ENCODE measurements around the gene GNA15. TPM values are rescaled to one million over a fixed set of nuclear protein-coding genes. Genes with fewer than 3 reads are reported as not detected.
"Not testable (repeated sequence)": the region's sequence is repeated elsewhere in the genome, so short reads cannot be mapped to it uniquely, and the experiment has no call there.

Gene GNA15, protein sequence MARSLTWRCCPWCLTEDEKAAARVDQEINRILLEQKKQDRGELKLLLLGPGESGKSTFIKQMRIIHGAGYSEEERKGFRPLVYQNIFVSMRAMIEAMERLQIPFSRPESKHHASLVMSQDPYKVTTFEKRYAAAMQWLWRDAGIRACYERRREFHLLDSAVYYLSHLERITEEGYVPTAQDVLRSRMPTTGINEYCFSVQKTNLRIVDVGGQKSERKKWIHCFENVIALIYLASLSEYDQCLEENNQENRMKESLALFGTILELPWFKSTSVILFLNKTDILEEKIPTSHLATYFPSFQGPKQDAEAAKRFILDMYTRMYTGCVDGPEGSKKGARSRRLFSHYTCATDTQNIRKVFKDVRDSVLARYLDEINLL
- total RNA-seq (2014; rRNA removed; shearing (Covaris generic)), result 0.19 and 0.26 TPM in 2 replicates

DNA sequence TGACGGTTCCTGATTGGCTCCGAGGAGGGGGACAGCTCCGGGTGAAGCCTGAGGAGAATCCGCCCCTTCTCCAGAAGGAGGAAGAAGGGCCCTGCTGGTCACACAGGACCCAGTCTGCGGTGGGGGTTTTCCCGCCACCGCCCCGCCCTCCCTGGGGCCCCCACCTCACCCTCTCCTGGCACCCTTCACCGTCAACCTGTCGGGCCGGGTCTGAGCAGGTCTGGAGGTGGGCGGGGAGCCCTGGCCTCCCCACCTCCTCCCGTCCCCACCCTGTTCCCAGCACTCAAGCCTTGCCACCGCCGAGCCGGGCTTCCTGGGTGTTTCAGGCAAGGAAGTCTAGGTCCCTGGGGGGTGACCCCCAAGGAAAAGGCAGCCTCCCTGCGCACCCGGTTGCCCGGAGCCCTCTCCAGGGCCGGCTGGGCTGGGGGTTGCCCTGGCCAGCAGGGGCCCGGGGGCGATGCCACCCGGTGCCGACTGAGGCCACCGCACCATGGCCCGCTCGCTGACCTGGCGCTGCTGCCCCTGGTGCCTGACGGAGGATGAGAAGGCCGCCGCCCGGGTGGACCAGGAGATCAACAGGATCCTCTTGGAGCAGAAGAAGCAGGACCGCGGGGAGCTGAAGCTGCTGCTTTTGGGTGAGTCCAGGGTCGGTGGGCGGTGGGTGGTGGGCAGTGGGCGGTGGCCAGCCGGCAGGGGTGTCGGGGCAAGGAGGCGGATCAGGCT lies at the start of gene GNA15:
TSS of gene GNA15 (plus strand) at position 73 of the 723 bp plus-strand sequence. CDS start at position 491, 418 bp downstream.
- no peak for DNase-seq (ENCODE audit: low spot score)

DNA sequence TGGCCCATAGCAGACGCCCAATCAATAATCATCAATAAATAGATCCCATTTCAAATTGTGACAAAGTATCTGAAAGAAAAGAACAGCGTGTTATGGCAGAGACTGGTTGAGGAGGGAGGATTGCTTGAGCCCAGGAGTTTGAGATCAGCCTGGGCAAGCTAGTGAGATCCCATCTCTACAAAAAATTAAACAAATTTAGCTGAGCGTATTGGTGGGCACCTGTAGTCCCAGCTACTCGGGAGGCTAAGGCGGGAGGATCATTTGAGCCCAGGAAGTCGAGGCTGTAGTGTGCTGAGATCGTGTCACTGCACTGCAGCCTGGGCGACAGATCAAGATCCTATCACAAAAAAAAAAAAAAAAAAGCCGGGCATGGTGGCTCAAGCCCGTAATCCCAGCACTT lies 48.1 kb upstream of the GNA15 start:
- DNase-seq (ENCODE audit: low spot score), result no peak

DNA sequence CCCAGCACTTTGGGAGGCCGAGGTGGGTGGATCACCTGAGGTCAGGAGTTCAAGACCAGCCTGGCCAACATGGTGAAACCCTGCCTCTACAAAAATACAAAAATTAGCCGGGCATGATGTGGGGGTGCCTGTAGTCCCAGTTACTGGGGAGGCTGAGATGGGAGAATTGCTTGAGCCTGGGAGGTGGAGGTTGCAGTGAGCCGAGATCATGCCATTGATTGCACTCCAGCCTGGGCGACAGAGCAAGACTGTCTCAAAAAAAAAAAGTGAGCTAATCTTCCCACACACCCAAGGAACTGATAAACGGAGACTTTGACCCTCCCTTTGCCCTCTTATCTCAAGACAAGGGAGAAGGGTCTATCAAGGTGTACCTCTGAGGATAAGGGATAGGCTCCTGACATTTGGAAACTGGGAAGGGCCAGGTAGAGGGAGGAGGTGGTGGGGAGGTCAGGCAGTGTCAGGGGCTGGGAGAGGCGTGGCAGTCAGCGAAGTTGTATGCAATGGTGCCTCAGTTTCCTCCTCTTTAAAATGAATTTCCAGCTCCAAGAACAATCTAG lies 46.5 kb upstream of the GNA15 start:
- DNase-seq (ENCODE audit: low spot score), result not testable (repeated sequence)

DNA sequence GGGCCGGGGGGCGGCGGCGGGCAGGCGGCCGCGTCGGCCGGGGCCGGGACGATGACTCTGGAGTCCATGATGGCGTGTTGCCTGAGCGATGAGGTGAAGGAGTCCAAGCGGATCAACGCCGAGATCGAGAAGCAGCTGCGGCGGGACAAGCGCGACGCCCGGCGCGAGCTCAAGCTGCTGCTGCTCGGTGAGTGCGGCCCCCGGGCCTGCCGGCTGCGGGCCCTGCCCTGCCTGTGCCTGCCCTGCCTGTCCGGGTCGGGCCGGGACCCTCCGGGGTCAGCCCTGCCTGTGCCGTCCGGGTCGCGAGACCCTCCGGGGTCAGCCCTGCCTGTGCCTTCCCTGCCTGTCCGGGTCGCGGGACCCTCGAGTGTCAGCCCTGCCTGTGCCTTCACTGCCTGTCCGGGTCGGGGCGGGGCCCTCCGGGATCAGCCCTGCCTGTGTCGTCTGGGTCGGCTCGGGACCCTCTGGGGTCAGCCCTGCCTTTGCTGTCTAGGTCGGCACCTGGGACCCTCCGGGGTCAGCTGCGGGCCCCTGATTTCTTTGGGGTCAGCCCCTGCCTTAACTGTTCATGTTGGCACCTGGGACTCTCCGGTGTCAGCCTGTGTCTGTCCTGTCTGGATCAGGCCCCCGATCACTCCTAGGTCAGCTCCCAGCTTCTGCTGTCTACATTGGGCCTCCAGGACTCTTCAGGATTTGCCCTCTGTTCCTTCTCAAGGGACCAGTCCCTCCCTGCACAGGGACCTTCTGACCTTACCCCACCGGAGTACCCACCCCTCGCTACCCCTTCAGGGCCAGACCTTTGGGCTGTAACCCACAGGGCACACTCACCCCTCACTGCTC lies 41.0 kb upstream of the GNA15 start:
- DNase-seq (ENCODE audit: low spot score), result no peak

DNA sequence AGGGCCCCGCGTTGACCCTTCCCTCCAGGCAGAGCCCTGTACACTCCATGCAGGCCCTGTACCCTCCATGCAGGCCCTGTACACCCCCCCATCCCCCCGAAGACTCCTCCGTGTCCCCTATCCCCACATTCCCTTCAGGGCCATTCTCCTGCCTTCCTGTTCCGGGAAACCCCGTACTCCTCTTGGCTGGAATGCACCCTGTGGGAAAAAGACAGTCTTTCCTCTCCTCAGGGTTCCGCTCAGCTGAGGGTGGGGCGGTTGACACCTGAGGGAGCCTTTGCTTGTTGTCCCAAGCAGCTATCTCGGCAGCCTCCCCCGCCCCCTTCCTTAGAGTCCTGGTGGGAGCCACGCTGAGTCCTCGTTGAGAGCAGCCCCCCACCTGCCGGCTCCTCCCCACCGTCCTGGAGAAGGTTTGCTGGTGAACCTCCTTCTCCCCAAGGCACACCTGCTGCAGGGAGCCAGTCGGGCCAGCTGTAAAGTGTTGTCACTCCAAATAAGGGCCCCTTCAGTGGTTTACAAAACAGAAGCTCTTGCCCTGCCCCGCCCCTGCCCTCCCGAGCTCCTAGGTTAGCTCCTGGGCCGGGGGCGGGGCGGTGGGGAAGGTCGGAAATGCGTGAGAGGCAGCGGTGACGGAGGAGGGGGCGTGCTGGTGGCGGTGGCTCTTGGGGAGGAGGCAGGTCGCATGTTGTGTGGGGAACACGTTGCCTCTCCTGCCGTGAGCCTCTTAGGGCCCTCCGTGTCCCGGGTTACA lies 40.2 kb upstream of the GNA15 start:
- DNase-seq (ENCODE audit: low spot score), result no peak

DNA sequence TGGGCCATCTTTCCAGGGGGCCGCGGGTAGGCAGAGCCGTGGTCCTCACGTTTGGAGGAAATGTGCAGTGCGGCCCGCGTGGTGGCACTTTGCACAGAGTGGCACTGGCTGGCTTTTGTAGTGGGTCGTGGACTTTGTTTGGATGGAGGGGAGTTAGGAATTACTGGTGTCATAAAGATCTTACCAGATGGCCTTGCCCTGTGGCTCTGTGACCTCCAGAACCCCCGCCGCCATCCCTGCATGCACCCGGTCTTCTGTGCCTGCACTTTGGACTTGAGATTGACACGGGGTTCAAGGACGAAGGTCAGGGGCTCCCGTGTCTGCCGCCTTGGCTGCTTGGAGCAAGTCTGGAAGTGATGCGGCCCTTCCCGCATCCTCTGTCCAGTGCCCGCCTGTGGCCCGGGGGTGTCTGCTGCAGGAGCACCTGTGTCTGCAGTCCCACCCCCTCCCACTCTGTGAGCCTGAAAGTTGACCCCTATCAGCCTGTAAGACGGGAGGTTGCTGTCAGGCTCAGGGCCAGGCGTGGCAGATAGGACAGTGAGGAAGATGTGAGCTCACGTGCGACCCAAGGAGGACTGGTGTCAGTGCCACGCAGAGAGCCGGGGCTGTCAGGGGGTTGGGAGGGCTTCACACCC lies 39.4 kb upstream of the GNA15 start:
- DNase-seq (ENCODE audit: low spot score), result no peak

DNA sequence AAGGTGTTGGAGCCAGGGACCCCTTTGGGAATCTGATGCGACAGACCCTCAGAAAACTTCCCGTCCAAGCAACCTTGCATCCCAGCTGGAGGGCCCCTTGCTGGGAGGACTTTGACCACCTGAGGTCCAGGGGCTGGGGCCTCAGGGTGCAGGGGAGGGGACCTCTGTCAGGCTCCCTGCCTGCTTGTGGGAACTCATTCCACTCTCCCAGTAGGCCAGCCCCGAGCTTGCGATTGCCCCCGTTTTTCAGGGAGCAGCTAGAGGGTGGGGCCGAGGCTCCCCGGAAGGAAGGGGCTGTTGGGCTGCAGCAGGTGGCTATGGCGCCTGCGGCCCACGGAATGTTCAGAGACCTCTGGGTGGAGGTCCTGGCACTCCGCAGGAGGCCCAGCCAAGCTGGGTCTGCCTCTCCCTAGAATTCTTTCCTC lies 38.9 kb upstream of the GNA15 start:
- DNase-seq (ENCODE audit: low spot score), result no peak

DNA sequence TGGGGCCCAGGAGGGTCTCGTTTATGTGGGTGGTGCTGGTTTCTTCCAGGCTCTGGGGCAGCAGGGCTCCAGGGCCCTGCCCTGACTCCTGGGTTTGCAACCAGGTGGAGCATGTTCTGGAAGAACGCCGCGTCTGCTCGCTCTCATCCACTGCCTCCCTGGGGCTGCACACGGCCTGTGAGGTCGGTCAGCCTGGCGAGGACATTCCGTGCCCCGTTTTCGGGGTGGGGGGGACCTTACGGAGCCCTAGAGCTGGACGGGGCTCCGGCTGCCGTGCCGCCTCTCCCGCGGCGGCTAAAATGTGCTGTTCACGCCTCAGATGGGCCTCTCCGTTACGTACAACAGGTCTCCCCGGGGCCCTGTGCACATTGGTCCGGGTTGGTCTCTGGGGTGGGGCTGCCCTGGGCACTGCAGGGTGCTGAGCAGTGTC lies 38.4 kb upstream of the GNA15 start:
- no peak for DNase-seq (ENCODE audit: low spot score)

DNA sequence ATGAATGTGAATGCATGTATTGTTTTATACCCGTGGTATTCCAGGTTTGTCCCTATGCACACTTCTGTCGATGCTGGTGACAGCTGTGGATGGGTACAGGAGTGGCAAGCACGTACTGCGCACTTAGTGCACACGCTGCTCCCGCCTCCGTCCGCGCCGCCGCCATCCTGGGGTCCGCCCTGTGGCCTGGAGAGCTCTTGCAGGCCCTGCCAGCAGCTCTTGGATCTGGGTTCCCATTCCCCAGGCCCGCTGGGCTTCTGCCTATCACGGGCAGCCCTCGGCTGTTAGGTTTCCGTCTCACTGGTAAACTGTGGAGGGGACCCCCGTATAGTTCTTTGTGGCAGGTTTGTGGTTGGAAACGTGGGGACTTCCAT lies 37.7 kb upstream of the GNA15 start:
- DNase-seq (ENCODE audit: low spot score), result no peak

DNA sequence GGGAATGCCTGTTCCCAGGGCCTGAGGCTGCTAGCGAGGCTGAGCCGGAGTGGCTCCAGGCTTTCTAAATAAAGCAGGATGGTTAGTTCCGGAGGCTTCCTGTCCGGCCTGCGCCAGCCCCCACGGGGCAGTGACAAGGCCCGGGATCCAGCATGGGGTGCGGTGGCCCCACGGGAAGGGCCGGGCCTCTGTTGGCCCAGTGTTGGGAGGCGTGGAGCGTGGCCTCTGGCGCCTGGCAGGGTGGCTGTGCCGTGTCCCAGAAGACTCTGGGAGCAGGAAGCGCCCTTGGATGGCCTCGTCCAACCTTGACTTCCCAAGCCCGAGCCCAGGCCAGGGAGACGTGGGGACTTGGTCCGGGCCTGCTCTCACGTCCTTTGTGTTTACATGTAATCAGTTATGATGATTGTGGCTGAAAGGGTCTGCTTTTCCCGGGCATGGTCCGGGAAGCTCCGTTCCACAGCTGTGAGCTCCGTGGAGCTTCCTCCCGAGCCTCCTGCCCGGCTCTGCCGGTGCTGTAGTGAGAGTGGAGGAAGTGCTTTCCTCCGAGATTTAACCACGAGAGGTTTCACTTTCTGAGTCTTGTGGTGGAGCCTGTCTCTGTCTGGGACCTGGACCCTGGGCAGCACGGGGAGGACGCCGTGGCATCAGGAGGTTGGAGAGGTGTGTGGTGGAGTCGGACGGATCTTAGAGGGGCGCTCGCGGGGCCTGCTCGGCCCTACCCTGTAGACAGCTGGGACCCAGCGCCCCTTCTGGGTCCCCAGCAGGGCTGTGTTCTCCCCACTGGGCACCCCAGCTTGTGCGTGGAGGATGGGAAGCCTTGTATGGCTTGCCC lies 37.1 kb upstream of the GNA15 start:
- DNase-seq (ENCODE audit: low spot score), result no peak

DNA sequence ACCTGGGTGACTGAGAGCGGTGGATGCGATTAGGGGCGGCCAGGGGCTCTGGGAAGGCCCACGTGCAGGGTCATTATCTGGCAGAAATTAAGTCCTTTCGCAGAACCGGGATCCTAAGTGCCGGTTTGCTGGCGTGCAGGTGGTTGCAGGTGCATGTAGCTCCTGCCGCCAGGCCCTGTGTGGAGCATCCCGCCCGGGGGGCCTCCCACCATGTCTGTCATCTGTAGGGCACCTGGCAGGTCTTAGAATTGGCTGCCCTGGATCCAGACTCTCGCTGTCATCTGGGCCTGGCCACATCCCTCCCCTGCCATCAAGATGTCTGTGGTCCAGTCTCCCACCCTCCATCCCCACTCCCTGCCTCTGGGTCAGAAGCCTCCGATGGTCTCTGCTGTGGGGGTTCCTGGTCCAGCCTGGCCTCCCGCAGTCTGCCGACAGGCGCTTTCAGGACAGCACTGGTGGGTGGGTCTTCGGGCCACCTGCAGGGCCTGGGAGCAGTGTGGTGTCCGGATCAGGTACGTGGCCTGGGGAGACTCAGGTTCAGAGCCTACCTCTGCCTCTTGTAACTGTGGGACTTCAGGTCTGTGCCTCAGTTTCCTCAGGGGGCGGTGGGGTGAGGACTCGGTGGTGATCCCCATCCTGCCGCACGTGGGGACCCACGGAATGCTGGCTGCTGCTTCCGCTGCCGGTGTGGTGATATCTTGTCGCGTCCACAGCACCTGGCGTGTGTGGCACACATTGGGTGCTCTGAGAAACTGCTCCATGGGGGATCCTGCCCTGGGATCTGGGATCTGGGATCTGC lies 36.3 kb upstream of the GNA15 start:
- DNase-seq (ENCODE audit: low spot score), result no peak

DNA sequence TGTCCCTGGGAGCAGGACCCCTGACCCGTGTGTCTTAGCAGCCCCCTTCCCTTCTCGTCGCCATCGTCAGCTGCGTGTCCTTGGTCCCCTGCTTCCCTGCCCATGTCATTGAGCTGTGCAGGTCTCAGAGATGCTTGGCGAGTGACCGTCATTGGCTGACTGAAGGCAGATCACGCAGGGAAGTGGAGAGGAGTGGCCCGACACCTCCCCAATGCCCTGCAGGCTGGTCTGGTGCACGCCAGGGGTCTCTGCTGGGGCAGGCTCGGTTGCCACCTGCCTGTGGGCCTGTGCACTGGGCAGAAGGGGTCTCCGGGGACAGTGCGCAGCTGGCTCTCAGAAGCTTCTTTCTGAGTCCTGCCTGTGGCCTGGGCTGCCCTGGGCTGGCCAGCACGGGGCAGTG lies 35.5 kb upstream of the GNA15 start:
- DNase-seq (ENCODE audit: low spot score), result no peak

DNA sequence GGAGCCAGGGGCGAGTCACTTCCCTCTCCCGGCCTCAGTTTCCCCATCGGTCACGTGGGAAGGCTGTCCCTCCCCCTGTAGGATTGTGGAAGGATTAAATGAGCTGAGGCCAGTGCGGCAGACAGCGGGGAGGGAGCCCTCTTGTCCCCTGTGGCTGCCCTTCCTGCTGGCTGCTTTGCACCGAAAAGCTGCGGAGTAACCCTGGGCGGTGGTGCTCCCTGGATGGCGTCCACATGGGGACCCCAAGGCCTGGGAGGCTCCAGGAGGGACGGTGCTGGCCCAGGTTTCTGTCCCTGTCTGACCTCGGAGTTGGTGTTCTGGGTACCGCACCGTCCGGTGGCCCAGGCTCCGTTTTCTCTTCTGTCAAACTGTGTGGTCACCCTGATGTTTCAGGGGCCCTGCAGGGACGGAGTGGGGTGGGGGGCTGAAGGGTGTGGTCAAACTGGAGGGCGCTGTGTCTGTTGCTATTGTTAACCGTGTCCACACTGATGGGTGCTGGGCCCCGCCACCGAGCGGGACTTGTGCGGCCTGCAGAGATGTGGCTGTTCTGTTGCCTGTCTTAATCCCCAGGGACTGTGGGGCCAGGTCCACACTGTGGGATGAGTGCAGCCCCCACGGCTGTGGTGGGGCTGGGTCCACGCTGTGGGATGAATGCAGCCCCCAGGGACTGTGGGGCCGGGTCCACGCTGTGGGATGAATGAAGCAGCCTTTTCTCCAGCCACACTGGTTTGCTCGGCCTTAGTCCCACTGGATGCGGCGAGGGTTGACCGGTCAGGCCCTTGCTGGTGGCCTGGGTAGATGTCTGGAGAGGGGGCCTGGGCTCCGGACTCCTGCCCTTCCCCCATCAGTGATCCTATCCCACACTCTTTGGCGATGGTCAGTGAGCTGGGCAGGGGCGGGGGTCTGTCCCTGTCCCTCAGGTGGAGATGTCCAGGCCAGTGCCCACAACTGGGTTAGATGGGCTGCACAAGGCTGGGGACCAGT lies 34.8 kb upstream of the GNA15 start:
- DNase-seq (ENCODE audit: low spot score), result no peak

DNA sequence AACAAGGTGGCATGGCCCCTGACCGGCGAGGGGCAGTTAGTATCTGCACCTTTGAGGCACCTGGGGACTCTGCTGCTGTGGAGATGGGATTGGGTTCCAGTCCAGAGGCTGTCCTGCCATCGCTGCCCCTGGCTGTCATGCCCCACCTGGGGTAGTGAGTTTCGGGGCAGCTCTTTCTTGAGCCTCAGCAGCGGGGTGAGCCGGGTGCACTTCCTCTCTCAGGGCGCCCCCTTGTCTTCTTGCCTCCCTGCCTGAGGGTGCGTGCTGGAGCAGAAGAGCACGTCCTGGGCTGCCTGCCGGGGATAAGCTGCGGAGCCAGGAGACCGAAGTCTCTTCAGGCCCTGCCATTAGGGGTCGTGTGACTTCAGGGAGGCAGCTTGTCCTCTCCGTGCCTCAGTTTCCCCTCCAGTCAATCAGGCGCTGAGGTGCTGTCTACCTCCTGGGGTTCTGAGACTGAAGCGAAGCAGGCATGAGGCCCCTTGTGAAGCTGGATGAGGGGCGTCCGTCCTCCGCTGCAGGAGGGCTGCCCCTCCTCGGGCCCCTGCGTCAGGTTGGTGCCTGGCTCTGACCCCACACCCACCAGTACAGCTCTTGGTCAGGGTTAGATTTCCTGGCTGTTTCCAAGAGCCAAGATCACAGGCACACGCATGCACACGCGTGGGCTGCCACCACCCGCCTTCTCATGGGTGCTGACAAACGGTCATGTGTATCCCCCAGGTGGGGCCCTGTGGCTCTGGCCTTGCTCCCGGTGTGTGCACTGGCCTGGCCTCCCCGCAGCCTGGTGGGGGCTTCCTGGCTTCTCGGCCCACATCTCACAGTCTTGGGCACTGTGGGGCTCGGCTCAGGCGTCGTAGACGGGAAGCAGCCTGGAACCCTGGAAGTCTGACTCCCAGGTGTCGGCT lies 33.3 kb upstream of the GNA15 start:
- DNase-seq (ENCODE audit: low spot score), result no peak

DNA sequence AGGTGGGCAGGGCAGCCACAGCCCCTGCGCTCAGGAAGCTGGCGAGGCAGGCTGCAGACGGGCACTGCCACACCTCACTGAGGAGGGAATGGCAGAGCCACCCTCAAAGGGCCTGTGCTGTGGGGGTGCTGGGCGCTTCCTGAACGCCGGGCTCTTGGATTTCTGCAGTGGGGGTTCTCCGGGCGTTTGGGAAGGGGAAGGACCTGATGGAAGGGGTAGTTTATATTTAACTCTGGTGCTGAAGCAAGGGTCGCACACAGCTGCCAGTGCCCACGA lies 31.2 kb upstream of the GNA15 start:
- DNase-seq (ENCODE audit: low spot score), result no peak

DNA sequence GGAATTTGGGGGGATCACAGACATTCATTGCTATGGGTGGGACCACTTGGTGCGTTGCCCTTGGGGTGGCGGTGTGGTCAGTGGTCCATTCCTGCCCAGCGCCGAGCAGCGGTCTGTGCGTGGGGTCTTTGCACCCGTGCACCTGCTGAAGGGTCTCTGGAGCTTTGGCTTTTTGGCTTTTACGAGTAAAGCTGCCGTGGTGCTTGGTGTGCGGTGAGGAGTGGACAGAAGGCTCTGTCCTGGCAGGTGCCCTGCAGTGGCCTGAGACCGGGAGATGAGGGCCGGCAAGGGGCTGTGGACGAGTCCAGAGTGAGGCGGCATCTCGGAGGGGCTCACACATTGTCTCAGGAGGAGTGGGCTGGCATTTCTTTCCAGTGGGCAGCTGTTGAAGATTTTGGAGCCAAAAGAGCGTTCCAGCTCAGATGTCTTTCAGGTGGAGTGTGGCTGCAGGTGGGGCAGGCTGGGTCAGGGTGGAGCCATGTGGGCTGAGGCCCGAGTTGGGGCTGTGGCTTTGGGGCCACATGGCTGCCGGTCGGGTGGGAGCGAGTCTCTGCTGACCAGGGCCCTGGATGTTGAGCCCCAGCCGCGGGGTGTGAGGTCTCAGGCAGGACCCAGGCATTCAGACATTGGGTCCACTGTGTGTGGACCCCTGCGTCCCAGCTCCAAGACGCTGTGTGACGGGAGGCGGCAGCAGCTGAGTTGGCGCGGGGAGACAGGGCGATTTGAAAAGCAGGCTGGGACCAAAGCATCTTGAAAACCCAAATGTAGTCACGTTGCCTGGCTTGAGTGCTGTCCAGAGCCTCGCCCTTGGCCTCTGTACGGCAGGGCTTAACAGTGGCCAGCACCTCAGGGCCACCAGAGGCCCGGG lies 30.0 kb upstream of the GNA15 start:
- no peak for DNase-seq (ENCODE audit: low spot score)
